Activated CD4-positive, alpha-beta T cell treated with anti-CD3 and anti-CD28 coated beads for 36 hours (primary cell): ENCODE results near the gene PDLIM5. TPM values are rescaled to one million over a fixed set of nuclear protein-coding genes. Genes with fewer than 3 reads are reported as not detected.
"Not testable (repeated sequence)": the region's sequence is repeated elsewhere in the genome, so short reads cannot be mapped to it uniquely, and the experiment has no call there.

Source experiments
- ATAC-seq: fragments of 200-7000 bp; cut with Tn5 transposase; one replicate; pipeline ENCODE4 v1.10.0; 2021; ENCODE audit warnings: mild to moderate bottlenecking, moderate library complexity
- CTCF ChIA-PET: fragments of 350-600 bp; sonication (Branson Sonifier 250); formaldehyde crosslinking; loops from one replicate; lab custom pipeline; 2021; ENCODE audit warnings: antibody characterized with exemption; lab: Charles Lee
- POLR2A ChIA-PET: fragments of 350-600 bp; sonication (Branson Sonifier 250); formaldehyde crosslinking; loops from one replicate; lab custom pipeline; 2021; ENCODE audit warnings: antibody characterized with exemption, inconsistent platforms; lab: Charles Lee
- DNase-seq: peaks from one replicate; pipeline ENCODE4 v3.0.0-alpha.2; 2020
- H3K27ac Mint-ChIP-seq: one replicate; pipeline ENCODE4 v1.8.0; 2021; ENCODE audit warnings: mixed read lengths
- H3K27me3 Mint-ChIP-seq: one replicate; pipeline ENCODE4 v1.8.0; 2021; ENCODE audit warnings: mixed read lengths
- H3K36me3 Mint-ChIP-seq: one replicate; pipeline ENCODE4 v1.8.0; 2021; ENCODE audit warnings: low read depth, mixed read lengths
- H3K4me1 Mint-ChIP-seq: one replicate; pipeline ENCODE4 v1.8.0; 2021; ENCODE audit warnings: mixed read lengths
- H3K4me3 Mint-ChIP-seq: one replicate; pipeline ENCODE4 v1.8.0; 2021; ENCODE audit warnings: mild to moderate bottlenecking, moderate library complexity, mixed read lengths
- H3K9me3 Mint-ChIP-seq: one replicate; pipeline ENCODE4 v1.8.0; 2021; ENCODE audit warnings: low read depth, mixed read lengths
- intact Hi-C, 2 experiments: fragments of 100-400 bp; cut with DNase I in 1 of 2; cut with micrococcal nuclease in 1 of 2; formaldehyde crosslinking; loops; one replicate each; pipeline versions ENCODE4 v1.14.2 to v1.15.1; 2022 to 2024; cut with DNase I, micrococcal nuclease
- total RNA-seq, 2 experiments: library from RNA; stranded (reverse); gene quantifications; one replicate each; pipeline ENCODE4 v1.2.3, GENCODE V29; 2021

The PDLIM5 gene
- total RNA-seq, 2 experiments from 2014 or later = 25.9 to 34.3 TPM

GRCh38 chr4:94477227-94477626 lies 25.5 kb downstream of the PDLIM5 start:
- Mint-ChIP-seq H3K4me3 (no peak overlapping the region), H3K36me3 (peaks cover 3% of the 10 kb centered on the region), H3K4me1 (no peaks in the 10 kb centered on the region), H3K27me3 (no peaks in the 10 kb centered on the region), H3K9me3 (no peaks in the 10 kb centered on the region), H3K27ac (no peak overlapping the region)
- ATAC-seq (no peak), DNase-seq (no peak)
- ChIA-PET CTCF (no interaction called here), POLR2A (no interaction called here)
- intact Hi-C loops = no loop called here

- H3K36me3 Mint-ChIP-seq, DNase-seq, H3K4me1 Mint-ChIP-seq, H3K27ac Mint-ChIP-seq, H3K9me3 Mint-ChIP-seq, H3K27me3 Mint-ChIP-seq, POLR2A ChIA-PET, intact Hi-C loops, H3K4me3 Mint-ChIP-seq, ATAC-seq: not testable (repeated sequence)
- CTCF ChIA-PET = interaction anchor here (0.6 kb wide), 1 partner anchor 146 kb away, joined by 3 read pairs; no protein-coding TSS in a partner anchor
Observed at GRCh38 chr4:94478805-94479204, 27.1 kb downstream of the PDLIM5 start.

GRCh38 chr4:94479358-94480141 lies 27.8 kb downstream of the PDLIM5 start:
- H3K4me3 Mint-ChIP-seq = no peak overlapping the region
- no peaks in the 10 kb centered on the region for H3K9me3 Mint-ChIP-seq
- no peak overlapping the region for H3K27ac Mint-ChIP-seq
- ChIA-PET CTCF (no interaction called here), POLR2A (no interaction called here)
- peaks cover 3% of the 10 kb centered on the region for H3K36me3 Mint-ChIP-seq
- peaks cover 2% of the 10 kb centered on the region for H3K4me1 Mint-ChIP-seq
- ATAC-seq = no peak
- H3K27me3 Mint-ChIP-seq = no peaks in the 10 kb centered on the region
- DNase-seq = no peak
- intact Hi-C loops = no loop called here

GRCh38 chr4:94480362-94480951 lies 28.7 kb downstream of the PDLIM5 start:
- ChIA-PET POLR2A (no interaction called here), CTCF (no interaction called here)
- no peak for ATAC-seq
- Mint-ChIP-seq H3K27me3 (no peaks in the 10 kb centered on the region), H3K36me3 (peaks cover 3% of the 10 kb centered on the region), H3K4me3 (no peak overlapping the region), H3K4me1 (peaks cover 9% of the 10 kb centered on the region), H3K27ac (no peak overlapping the region), H3K9me3 (no peaks in the 10 kb centered on the region)
- DNase-seq = no peak
- intact Hi-C loops = no loop called here

- no peak overlapping the region for H3K4me3 Mint-ChIP-seq
- ATAC-seq (no peak), DNase-seq (no peak)
- no peak overlapping the region for H3K27ac Mint-ChIP-seq
- H3K4me1 Mint-ChIP-seq = peaks cover 9% of the 10 kb centered on the region
- intact Hi-C loops = no loop called here
- no peaks in the 10 kb centered on the region for H3K9me3 Mint-ChIP-seq
- POLR2A ChIA-PET = no interaction called here
- CTCF ChIA-PET = no interaction called here
- H3K36me3 Mint-ChIP-seq = no peaks in the 10 kb centered on the region
- no peaks in the 10 kb centered on the region for H3K27me3 Mint-ChIP-seq
Observed at GRCh38 chr4:94483895-94484294, 32.2 kb downstream of the PDLIM5 start.

GRCh38 chr4:94484818-94485217 lies 33.1 kb downstream of the PDLIM5 start:
- Mint-ChIP-seq H3K36me3 (no peaks in the 10 kb centered on the region), H3K27me3 (no peaks in the 10 kb centered on the region), H3K27ac (no peak overlapping the region), H3K9me3 (no peaks in the 10 kb centered on the region), H3K4me1 (peaks cover 9% of the 10 kb centered on the region), H3K4me3 (no peak overlapping the region)
- ChIA-PET POLR2A (no interaction called here), CTCF (no interaction called here)
- intact Hi-C loops = no loop called here
- no peak for ATAC-seq
- no peak for DNase-seq

GRCh38 chr4:94486372-94486801 lies 34.6 kb downstream of the PDLIM5 start:
- ATAC-seq (no peak), DNase-seq (no peak)
- Mint-ChIP-seq H3K27me3 (no peaks in the 10 kb centered on the region), H3K9me3 (no peaks in the 10 kb centered on the region), H3K36me3 (no peaks in the 10 kb centered on the region), H3K4me3 (no peak overlapping the region), H3K27ac (no peak overlapping the region), H3K4me1 (peaks cover 9% of the 10 kb centered on the region)
- CTCF ChIA-PET = no interaction called here
- intact Hi-C loops = no loop called here
- POLR2A ChIA-PET = no interaction called here

- DNase-seq = no peak
- no peak overlapping the region for H3K27ac Mint-ChIP-seq
- intact Hi-C loops = no loop called here
- ChIA-PET POLR2A (no interaction called here), CTCF (no interaction called here)
- peaks cover 9% of the 10 kb centered on the region for H3K4me1 Mint-ChIP-seq
- no peak overlapping the region for H3K4me3 Mint-ChIP-seq
- peaks cover 4% of the 10 kb centered on the region for H3K36me3 Mint-ChIP-seq
- H3K9me3 Mint-ChIP-seq = peaks cover 4% of the 10 kb centered on the region
- H3K27me3 Mint-ChIP-seq = no peaks in the 10 kb centered on the region
- ATAC-seq = no peak
Observed at GRCh38 chr4:94488670-94489069, 36.9 kb downstream of the PDLIM5 start.

- ChIA-PET POLR2A (no interaction called here), CTCF (no interaction called here)
- peaks cover 4% of the 10 kb centered on the region for H3K9me3 Mint-ChIP-seq
- H3K27ac Mint-ChIP-seq = no peak overlapping the region
- H3K36me3 Mint-ChIP-seq = peaks cover 4% of the 10 kb centered on the region
- no peaks in the 10 kb centered on the region for H3K27me3 Mint-ChIP-seq
- peaks cover 9% of the 10 kb centered on the region for H3K4me1 Mint-ChIP-seq
- intact Hi-C loops = no loop called here
- no peak overlapping the region for H3K4me3 Mint-ChIP-seq
- ATAC-seq (no peak), DNase-seq (no peak)
Observed at GRCh38 chr4:94489098-94489497, 37.4 kb downstream of the PDLIM5 start.

GRCh38 chr4:94490437-94490836 lies 38.7 kb downstream of the PDLIM5 start:
- H3K27me3 Mint-ChIP-seq = no peaks in the 10 kb centered on the region
- H3K4me1 Mint-ChIP-seq = no peaks in the 10 kb centered on the region
- peaks cover 4% of the 10 kb centered on the region for H3K36me3 Mint-ChIP-seq
- H3K4me3 Mint-ChIP-seq = no peak overlapping the region
- peaks cover 4% of the 10 kb centered on the region for H3K9me3 Mint-ChIP-seq
- intact Hi-C loops = no loop called here
- H3K27ac Mint-ChIP-seq = no peak overlapping the region
- ChIA-PET CTCF (no interaction called here), POLR2A (no interaction called here)
- ATAC-seq = no peak
- no peak for DNase-seq

- Mint-ChIP-seq H3K27ac (no peak overlapping the region), H3K4me1 (no peaks in the 10 kb centered on the region), H3K36me3 (peaks cover 4% of the 10 kb centered on the region), H3K27me3 (no peaks in the 10 kb centered on the region), H3K4me3 (no peak overlapping the region), H3K9me3 (peaks cover 4% of the 10 kb centered on the region)
- no peak for DNase-seq
- POLR2A ChIA-PET = no interaction called here
- CTCF ChIA-PET = no interaction called here
- intact Hi-C loops = no loop called here
- no peak for ATAC-seq
Observed at GRCh38 chr4:94491322-94491721, 39.6 kb downstream of the PDLIM5 start.

- DNase-seq (no peak), ATAC-seq (no peak)
- H3K4me1 Mint-ChIP-seq = peaks cover 3% of the 10 kb centered on the region
- intact Hi-C loops = no loop called here
- peaks cover 4% of the 10 kb centered on the region for H3K9me3 Mint-ChIP-seq
- H3K27ac Mint-ChIP-seq = no peak overlapping the region
- H3K36me3 Mint-ChIP-seq = peaks cover 4% of the 10 kb centered on the region
- CTCF ChIA-PET = interaction anchor here (0.9 kb wide), 1 partner anchor 13 kb away, joined by 3 read pairs; no protein-coding TSS in a partner anchor
- H3K27me3 Mint-ChIP-seq = no peaks in the 10 kb centered on the region
- H3K4me3 Mint-ChIP-seq = no peak overlapping the region
- POLR2A ChIA-PET = no interaction called here
Observed at GRCh38 chr4:94495408-94495807, 43.7 kb downstream of the PDLIM5 start.
